ENCODE results near the gene CFAP92. TPM values are rescaled to one million over a fixed set of nuclear protein-coding genes. Genes with fewer than 3 reads are reported as not detected.

The CFAP92 gene, protein sequence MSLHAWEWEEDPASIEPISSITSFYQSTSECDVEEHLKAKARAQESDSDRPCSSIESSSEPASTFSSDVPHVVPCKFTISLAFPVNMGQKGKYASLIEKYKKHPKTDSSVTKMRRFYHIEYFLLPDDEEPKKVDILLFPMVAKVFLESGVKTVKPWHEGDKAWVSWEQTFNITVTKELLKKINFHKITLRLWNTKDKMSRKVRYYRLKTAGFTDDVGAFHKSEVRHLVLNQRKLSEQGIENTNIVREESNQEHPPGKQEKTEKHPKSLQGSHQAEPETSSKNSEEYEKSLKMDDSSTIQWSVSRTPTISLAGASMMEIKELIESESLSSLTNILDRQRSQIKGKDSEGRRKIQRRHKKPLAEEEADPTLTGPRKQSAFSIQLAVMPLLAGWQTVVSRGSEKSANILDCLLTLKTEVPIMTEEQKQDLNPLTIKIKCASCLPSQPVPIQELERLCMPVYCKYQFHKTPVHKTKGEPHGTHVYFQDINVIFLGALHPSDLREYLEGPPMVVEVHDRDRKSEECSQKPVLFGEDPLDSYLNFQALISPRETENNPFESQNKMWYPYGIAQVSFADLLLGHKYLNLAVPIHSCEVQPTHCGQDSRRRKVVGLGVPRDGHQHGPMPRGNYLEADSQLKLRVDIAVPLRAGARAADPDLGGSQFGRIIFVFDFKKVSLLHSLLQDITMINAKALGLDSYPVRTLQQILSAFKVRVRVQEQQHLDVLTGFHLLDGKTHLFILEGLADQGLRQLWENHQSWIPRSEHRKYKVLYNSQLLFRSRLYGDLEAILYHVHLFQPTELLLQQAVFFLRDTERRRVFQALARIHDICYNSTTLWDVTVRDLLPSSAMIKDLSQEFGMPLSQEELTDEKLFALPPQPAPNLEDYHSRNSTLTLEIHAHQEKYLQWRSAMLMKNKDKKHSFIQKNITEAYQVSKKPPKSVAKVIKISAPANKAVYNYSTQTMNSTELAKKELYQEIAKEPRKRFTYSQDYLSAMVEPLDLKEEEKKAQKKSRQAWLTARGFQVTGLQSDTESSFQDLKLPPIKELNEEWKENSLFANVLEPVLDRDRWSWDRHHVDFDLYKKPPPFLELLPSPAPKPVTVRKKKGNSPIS
- total RNA-seq (under 1 TPM; 0.05 to 0.25 TPM), polyA plus RNA-seq (under 1 TPM in 1 of 2 donors, not detected in 1; 0.06 TPM)

DNA sequence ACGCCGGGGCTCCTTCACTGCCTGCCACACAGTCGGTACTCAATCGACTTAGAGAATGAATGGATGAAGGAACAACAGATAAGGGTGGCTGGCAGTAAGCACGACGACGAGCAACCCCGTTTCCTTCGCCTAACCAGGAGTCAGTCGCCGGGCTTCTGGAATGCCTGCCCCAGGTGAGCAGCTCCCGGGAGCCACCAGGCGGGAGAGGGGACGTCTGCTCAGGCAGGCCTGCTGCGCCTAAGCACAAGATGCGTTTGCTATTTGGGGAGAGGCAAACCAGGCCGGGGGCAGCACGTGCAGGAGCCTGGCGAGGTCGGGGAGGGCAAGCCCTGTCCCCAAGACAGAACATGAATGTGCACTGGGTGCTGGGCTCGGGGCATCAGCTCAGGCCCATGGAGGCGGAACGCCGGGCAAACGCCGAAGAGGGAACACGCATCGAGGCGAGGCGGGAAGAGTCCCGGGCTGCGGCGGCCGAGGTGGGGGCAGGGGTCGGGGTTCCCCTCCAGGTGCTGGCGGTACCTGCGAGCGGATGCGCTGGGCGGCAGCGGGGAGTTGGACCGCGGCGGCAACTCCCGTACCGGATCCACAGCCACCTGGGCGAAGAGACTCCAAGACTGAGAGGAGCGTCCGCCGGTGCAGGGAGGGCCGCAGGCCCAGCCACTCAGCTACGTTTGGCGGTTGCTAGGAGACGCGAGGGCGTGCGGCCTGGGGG, at the start of gene CFAP92:
Gene CFAP92, minus strand, starts transcription at position 616 of the 712 bp plus-strand sequence. CDS start 772 bp downstream, outside the sequence.
- peak within 1 kb of the TSS in 1 of 3 donors; percentile 46 for H3K4me3 ChIP-seq (ENCODE audit: low read depth in 1 of 3, low read length in 3 of 3)
- TF ChIP-seq TAF1 (conservative IDR thresholded peaks at IDR 0.05), result no peak
- TF ChIP-seq RAD21 (IDR thresholded peaks at IDR 0.05), result no peak
- TF ChIP-seq FOXA1 (IDR thresholded peaks at IDR 0.05), result no peak
- TF ChIP-seq EGR1 (IDR thresholded peaks at IDR 0.05; ENCODE audit: low read depth in 2 of 2), result no peak
- TF ChIP-seq HNF4A (conservative IDR thresholded peaks at IDR 0.05), result no peak
- TF ChIP-seq, protein P1, sequence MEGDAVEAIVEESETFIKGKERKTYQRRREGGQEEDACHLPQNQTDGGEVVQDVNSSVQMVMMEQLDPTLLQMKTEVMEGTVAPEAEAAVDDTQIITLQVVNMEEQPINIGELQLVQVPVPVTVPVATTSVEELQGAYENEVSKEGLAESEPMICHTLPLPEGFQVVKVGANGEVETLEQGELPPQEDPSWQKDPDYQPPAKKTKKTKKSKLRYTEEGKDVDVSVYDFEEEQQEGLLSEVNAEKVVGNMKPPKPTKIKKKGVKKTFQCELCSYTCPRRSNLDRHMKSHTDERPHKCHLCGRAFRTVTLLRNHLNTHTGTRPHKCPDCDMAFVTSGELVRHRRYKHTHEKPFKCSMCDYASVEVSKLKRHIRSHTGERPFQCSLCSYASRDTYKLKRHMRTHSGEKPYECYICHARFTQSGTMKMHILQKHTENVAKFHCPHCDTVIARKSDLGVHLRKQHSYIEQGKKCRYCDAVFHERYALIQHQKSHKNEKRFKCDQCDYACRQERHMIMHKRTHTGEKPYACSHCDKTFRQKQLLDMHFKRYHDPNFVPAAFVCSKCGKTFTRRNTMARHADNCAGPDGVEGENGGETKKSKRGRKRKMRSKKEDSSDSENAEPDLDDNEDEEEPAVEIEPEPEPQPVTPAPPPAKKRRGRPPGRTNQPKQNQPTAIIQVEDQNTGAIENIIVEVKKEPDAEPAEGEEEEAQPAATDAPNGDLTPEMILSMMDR (IDR thresholded peaks at IDR 0.05; ENCODE audit: low read depth, low read length, missing input control), result no peak
- no peak for TF ChIP-seq GABPA (IDR thresholded peaks at IDR 0.05 in 1 of 2, conservative IDR thresholded peaks at IDR 0.05 in 1 of 2)
- TF ChIP-seq, protein P2, sequence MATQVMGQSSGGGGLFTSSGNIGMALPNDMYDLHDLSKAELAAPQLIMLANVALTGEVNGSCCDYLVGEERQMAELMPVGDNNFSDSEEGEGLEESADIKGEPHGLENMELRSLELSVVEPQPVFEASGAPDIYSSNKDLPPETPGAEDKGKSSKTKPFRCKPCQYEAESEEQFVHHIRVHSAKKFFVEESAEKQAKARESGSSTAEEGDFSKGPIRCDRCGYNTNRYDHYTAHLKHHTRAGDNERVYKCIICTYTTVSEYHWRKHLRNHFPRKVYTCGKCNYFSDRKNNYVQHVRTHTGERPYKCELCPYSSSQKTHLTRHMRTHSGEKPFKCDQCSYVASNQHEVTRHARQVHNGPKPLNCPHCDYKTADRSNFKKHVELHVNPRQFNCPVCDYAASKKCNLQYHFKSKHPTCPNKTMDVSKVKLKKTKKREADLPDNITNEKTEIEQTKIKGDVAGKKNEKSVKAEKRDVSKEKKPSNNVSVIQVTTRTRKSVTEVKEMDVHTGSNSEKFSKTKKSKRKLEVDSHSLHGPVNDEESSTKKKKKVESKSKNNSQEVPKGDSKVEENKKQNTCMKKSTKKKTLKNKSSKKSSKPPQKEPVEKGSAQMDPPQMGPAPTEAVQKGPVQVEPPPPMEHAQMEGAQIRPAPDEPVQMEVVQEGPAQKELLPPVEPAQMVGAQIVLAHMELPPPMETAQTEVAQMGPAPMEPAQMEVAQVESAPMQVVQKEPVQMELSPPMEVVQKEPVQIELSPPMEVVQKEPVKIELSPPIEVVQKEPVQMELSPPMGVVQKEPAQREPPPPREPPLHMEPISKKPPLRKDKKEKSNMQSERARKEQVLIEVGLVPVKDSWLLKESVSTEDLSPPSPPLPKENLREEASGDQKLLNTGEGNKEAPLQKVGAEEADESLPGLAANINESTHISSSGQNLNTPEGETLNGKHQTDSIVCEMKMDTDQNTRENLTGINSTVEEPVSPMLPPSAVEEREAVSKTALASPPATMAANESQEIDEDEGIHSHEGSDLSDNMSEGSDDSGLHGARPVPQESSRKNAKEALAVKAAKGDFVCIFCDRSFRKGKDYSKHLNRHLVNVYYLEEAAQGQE (IDR thresholded peaks at IDR 0.05), result no peak
- TF ChIP-seq YY1 (IDR thresholded peaks at IDR 0.05), result no peak
- no peak for TF ChIP-seq HNF4G (IDR thresholded peaks at IDR 0.05)
- TF ChIP-seq, protein P3, sequence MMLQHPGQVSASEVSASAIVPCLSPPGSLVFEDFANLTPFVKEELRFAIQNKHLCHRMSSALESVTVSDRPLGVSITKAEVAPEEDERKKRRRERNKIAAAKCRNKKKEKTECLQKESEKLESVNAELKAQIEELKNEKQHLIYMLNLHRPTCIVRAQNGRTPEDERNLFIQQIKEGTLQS (IDR thresholded peaks at IDR 0.05), result no peak
- TF ChIP-seq RXRA (IDR thresholded peaks at IDR 0.05), result no peak
- TF ChIP-seq, protein P4, sequence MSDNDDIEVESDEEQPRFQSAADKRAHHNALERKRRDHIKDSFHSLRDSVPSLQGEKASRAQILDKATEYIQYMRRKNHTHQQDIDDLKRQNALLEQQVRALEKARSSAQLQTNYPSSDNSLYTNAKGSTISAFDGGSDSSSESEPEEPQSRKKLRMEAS (IDR thresholded peaks at IDR 0.05), result no peak
- no peak for TF ChIP-seq JUND (IDR thresholded peaks at IDR 0.05)
- no peak for TF ChIP-seq SP1 (IDR thresholded peaks at IDR 0.05)
- TF ChIP-seq NR2F2 (IDR thresholded peaks at IDR 0.05), result no peak
- no peak for TF ChIP-seq FOXA2 (IDR thresholded peaks at IDR 0.05)
- TF ChIP-seq, protein P5, sequence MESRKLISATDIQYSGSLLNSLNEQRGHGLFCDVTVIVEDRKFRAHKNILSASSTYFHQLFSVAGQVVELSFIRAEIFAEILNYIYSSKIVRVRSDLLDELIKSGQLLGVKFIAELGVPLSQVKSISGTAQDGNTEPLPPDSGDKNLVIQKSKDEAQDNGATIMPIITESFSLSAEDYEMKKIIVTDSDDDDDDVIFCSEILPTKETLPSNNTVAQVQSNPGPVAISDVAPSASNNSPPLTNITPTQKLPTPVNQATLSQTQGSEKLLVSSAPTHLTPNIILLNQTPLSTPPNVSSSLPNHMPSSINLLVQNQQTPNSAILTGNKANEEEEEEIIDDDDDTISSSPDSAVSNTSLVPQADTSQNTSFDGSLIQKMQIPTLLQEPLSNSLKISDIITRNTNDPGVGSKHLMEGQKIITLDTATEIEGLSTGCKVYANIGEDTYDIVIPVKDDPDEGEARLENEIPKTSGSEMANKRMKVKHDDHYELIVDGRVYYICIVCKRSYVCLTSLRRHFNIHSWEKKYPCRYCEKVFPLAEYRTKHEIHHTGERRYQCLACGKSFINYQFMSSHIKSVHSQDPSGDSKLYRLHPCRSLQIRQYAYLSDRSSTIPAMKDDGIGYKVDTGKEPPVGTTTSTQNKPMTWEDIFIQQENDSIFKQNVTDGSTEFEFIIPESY (IDR thresholded peaks at IDR 0.05), result no peak
- no peaks in the 10 kb centered on the region for H3K9me3 ChIP-seq (ENCODE audit: control insufficient read depth in 4 of 4, low read length in 3 of 4)
- 8% methylated on average over 57 of the region's 57 CpGs for WGBS
- peaks cover 0 to 7% (median 2%) of the 10 kb centered on the region in 4 donors for H3K27me3 ChIP-seq (ENCODE audit: control insufficient read depth in 4 of 4, insufficient read depth in 4 of 4, low read length in 3 of 4)
- H3K9ac ChIP-seq (ENCODE audit: low read depth in 1 of 2, low read length in 2 of 2), result no peak within 1 kb of the TSS
- H3K36me3 ChIP-seq (ENCODE audit: control insufficient read depth in 4 of 4, insufficient read depth in 3 of 4, low read depth in 1 of 4, low read length in 3 of 4), result no peaks in the 10 kb centered on the region
- peak; percentile 92 for DNase-seq (ENCODE audit: low spot score)
- peaks cover 0 to 5% (median 4%) of the 10 kb centered on the region in 4 donors for H3K4me1 ChIP-seq (ENCODE audit: control insufficient read depth in 4 of 4, insufficient read depth in 4 of 4, low read length in 3 of 4)
- no peak within 1 kb of the TSS for H3K27ac ChIP-seq (ENCODE audit: low read depth in 1 of 2, low read length in 2 of 2)

Measured in liver (tissue), 9 donors.